ENCODE results near the gene MYOCD.

DNA sequence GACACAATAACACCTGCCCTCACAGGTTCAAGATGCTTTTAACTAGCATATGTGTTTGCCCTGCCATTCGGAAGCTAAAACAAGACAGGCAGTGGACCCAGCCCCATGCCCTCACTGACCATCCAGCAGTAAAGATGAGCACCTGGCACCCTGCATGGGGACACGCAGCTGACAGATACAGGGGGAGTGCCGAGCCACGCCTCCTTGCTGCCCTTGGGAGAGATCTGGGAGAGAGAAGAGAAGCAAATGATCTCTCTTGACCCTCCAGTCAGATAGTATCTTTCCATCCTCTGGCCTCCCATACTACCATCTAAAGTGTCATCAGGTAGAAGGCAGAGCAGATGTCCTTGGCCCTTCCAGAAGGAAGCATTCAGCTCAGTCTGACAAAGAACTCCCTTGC, 40.6 kb upstream of the MYOCD start:
- TF ChIP-seq, protein P1, sequence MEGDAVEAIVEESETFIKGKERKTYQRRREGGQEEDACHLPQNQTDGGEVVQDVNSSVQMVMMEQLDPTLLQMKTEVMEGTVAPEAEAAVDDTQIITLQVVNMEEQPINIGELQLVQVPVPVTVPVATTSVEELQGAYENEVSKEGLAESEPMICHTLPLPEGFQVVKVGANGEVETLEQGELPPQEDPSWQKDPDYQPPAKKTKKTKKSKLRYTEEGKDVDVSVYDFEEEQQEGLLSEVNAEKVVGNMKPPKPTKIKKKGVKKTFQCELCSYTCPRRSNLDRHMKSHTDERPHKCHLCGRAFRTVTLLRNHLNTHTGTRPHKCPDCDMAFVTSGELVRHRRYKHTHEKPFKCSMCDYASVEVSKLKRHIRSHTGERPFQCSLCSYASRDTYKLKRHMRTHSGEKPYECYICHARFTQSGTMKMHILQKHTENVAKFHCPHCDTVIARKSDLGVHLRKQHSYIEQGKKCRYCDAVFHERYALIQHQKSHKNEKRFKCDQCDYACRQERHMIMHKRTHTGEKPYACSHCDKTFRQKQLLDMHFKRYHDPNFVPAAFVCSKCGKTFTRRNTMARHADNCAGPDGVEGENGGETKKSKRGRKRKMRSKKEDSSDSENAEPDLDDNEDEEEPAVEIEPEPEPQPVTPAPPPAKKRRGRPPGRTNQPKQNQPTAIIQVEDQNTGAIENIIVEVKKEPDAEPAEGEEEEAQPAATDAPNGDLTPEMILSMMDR (IDR thresholded peaks at IDR 0.05), result no peak
- no peak for TF ChIP-seq ZNF232 (CRISPR knock-in tag; IDR thresholded peaks at IDR 0.05)
- TF ChIP-seq, protein P2, sequence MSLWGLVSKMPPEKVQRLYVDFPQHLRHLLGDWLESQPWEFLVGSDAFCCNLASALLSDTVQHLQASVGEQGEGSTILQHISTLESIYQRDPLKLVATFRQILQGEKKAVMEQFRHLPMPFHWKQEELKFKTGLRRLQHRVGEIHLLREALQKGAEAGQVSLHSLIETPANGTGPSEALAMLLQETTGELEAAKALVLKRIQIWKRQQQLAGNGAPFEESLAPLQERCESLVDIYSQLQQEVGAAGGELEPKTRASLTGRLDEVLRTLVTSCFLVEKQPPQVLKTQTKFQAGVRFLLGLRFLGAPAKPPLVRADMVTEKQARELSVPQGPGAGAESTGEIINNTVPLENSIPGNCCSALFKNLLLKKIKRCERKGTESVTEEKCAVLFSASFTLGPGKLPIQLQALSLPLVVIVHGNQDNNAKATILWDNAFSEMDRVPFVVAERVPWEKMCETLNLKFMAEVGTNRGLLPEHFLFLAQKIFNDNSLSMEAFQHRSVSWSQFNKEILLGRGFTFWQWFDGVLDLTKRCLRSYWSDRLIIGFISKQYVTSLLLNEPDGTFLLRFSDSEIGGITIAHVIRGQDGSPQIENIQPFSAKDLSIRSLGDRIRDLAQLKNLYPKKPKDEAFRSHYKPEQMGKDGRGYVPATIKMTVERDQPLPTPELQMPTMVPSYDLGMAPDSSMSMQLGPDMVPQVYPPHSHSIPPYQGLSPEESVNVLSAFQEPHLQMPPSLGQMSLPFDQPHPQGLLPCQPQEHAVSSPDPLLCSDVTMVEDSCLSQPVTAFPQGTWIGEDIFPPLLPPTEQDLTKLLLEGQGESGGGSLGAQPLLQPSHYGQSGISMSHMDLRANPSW (CRISPR knock-in tag; conservative IDR thresholded peaks at IDR 0.05; ENCODE audit: low read depth), result no peak
